ENCODE results near the gene DNAH17.

DNAH17 gene

DNA sequence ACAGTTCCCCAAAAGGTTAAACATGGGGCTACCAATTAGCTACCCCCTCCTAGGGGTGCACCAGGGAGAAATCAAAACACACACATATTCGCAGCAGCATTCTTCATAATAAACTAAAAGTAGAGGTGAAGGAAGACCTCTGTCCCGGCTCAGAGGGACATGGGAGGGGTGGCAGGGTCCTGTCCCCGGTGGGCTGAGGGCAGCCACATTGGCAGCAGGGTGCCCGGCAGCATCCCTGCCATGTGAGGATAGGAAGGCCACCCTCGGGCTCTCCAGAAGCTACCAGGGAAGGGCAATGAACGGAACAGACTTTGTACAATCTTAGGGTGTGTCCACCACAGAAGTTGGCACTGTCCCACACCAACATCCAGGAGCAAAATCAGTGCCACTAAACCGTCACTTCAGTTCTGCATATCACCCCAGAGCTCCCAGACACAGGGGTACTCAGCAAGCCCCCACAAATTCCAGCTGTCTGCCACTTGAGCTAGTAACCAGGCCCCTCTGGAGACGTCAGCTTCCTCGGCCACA, 3.1 kb upstream of the DNAH17 start:
- H3K27me3 ChIP-seq (ENCODE audit: control insufficient read depth, insufficient read depth, low read length), result no peaks in the 10 kb centered on the region
- no peak overlapping the region for H3K4me3 ChIP-seq (ENCODE audit: low read depth, low read length)
- no peaks in the 10 kb centered on the region for H3K79me2 ChIP-seq
- no peaks in the 10 kb centered on the region for H3K36me3 ChIP-seq (ENCODE audit: control insufficient read depth, insufficient read depth, low read length)
- TF ChIP-seq, protein P1, sequence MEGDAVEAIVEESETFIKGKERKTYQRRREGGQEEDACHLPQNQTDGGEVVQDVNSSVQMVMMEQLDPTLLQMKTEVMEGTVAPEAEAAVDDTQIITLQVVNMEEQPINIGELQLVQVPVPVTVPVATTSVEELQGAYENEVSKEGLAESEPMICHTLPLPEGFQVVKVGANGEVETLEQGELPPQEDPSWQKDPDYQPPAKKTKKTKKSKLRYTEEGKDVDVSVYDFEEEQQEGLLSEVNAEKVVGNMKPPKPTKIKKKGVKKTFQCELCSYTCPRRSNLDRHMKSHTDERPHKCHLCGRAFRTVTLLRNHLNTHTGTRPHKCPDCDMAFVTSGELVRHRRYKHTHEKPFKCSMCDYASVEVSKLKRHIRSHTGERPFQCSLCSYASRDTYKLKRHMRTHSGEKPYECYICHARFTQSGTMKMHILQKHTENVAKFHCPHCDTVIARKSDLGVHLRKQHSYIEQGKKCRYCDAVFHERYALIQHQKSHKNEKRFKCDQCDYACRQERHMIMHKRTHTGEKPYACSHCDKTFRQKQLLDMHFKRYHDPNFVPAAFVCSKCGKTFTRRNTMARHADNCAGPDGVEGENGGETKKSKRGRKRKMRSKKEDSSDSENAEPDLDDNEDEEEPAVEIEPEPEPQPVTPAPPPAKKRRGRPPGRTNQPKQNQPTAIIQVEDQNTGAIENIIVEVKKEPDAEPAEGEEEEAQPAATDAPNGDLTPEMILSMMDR (IDR thresholded peaks at IDR 0.05), result no peak
- H3K4me1 ChIP-seq, result no peaks in the 10 kb centered on the region
- no peak overlapping the region for H3K9ac ChIP-seq
- no peaks in the 10 kb centered on the region for H3K9me3 ChIP-seq (ENCODE audit: control insufficient read depth, low read length)
- H3K4me2 ChIP-seq (ENCODE audit: low read length), result no peak overlapping the region
- no peak overlapping the region for H3K27ac ChIP-seq
- H2AFZ ChIP-seq, result no peak overlapping the region

DNA sequence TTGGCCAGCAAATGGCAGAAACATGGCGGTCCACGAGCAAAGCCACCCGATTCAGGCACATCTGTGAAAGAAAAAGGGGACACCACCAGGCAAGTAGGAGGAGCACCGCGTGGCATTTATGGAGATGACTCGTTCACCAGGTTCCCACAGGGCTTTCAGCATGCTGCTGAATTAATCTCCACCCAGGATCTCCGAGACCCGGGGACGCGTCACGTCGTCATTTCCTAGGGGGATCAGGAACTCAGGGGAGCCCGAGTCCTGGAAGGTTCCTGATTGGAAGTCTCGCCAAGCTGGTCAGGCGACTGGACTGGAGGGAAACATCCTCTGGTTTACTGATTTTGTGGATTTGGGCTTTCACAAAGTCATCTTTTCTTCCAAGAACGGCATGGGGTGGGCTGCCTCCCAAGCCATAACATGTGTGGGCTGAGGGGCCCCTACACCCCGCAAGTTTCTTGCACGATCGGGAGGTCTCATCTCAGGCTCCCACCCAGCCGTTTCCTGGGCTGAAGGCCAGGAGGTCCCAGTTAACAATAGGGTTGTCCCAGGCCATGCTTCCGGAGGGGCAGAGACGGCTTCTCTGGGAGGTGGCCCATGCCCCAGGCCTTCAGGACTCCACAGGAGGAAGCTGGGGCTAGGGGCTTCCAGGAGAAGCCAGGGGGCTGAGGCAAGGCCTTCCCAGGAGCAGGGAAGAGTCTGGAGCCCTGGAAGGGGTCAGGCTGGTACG, 645 bp downstream of the DNAH17 start:
- Histone ChIP-seq H3K79me2 (no peaks in the 10 kb centered on the region), H3K27me3 (ENCODE audit: control insufficient read depth, insufficient read depth, low read length) (no peaks in the 10 kb centered on the region), H3K4me1 (no peaks in the 10 kb centered on the region), H3K9me3 (ENCODE audit: control insufficient read depth, low read length) (no peaks in the 10 kb centered on the region), H3K27ac (no peak overlapping the region), H3K36me3 (ENCODE audit: control insufficient read depth, insufficient read depth, low read length) (no peaks in the 10 kb centered on the region), H3K4me2 (ENCODE audit: low read length) (no peak overlapping the region), H2AFZ (no peak overlapping the region), H3K4me3 (ENCODE audit: low read depth, low read length) (no peak overlapping the region), H3K9ac (no peak overlapping the region)
- TF ChIP-seq, protein P1 (IDR thresholded peaks at IDR 0.05), result no peak

DNA sequence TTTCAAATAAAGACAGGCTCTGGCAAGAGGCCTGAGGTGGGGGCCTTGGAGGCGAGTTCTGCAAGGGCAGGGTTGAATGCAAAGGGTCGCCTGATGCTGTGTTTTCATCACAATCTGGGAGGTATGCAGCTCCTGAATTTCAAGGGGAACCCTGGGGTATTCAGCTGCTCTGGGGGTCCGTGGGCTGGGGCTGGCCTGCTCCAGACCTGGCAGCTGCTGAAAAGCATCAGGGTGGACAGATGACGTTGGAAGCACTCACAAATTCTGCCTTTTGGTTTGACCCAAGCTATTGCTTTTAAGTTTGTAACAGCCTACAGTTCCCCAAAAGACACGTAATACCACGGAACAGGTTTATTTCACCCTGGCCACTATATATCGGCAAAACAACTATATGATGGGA, 1.3 kb downstream of the DNAH17 start:
- Histone ChIP-seq H3K4me3 (ENCODE audit: low read depth, low read length) (no peak overlapping the region), H3K9ac (no peak overlapping the region)

DNA sequence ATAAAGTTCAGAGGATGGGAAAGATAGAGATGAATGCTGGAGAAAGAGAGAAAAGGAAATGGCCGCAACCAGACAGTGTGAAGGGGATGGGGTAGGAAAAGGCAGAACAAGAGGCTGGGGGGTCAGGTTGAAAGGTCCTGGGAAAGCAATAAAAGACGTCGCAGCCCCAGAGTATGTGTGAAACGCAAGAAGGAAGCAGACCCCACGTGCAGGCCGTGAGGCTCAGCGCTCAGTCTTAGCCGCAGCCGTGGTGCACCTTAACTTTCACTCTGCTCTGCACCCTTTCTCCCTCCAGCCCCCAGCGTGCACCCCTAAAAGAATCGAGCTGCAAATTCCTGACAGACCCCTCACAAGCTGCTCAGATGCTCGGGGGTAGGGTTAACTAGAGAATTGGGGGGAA, 1.9 kb downstream of the DNAH17 start:
- no peak overlapping the region for H3K4me3 ChIP-seq (ENCODE audit: low read depth, low read length)
- H3K9me3 ChIP-seq (ENCODE audit: control insufficient read depth, low read length), result no peaks in the 10 kb centered on the region
- no peaks in the 10 kb centered on the region for H3K27me3 ChIP-seq (ENCODE audit: control insufficient read depth, insufficient read depth, low read length)
- H2AFZ ChIP-seq, result no peak overlapping the region
- no peak overlapping the region for H3K4me2 ChIP-seq (ENCODE audit: low read length)
- H3K79me2 ChIP-seq, result no peaks in the 10 kb centered on the region
- no peaks in the 10 kb centered on the region for H3K4me1 ChIP-seq
- no peak overlapping the region for H3K9ac ChIP-seq
- no peak overlapping the region for H3K27ac ChIP-seq
- H3K36me3 ChIP-seq (ENCODE audit: control insufficient read depth, insufficient read depth, low read length), result no peaks in the 10 kb centered on the region
- TF ChIP-seq, protein P1 (IDR thresholded peaks at IDR 0.05), result no peak

More for the DNA sequence above, 1.3 kb downstream of the DNAH17 start:
- H3K9me3 ChIP-seq (ENCODE audit: control insufficient read depth, low read length), result no peaks in the 10 kb centered on the region
- no peak overlapping the region for H2AFZ ChIP-seq
- no peaks in the 10 kb centered on the region for H3K4me1 ChIP-seq
- TF ChIP-seq, protein P1 (IDR thresholded peaks at IDR 0.05), result no peak
- no peaks in the 10 kb centered on the region for H3K27me3 ChIP-seq (ENCODE audit: control insufficient read depth, insufficient read depth, low read length)
- H3K79me2 ChIP-seq, result no peaks in the 10 kb centered on the region
- no peaks in the 10 kb centered on the region for H3K36me3 ChIP-seq (ENCODE audit: control insufficient read depth, insufficient read depth, low read length)
- no peak overlapping the region for H3K4me2 ChIP-seq (ENCODE audit: low read length)
- no peak overlapping the region for H3K27ac ChIP-seq

DNA sequence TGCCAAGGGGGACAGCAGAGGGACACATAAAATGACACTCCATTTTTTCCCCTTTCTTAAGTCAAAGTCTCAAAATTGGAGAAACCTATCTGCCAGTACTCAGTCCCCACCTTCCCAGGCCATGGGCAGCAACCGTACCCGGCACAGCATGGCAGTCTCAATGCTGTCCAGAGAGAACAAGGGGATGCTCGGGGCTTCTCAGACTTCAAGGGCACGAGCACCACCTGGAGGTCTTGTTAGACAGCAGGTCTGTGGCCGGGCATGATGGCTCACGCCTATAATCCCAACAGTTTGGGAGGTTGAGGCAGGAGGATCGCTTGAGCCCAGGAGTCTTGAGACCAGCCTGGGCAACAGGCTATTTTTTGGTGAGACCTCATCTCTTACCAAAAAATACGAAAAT, 3.2 kb downstream of the DNAH17 start:
- no peak overlapping the region for H3K9ac ChIP-seq
- TF ChIP-seq, protein P1 (IDR thresholded peaks at IDR 0.05), result no peak

More for the DNA sequence above, 3.2 kb downstream of the DNAH17 start:
- Histone ChIP-seq H2AFZ (no peak overlapping the region), H3K27ac (no peak overlapping the region), H3K4me1 (no peaks in the 10 kb centered on the region), H3K9me3 (ENCODE audit: control insufficient read depth, low read length) (no peaks in the 10 kb centered on the region), H3K27me3 (ENCODE audit: control insufficient read depth, insufficient read depth, low read length) (no peaks in the 10 kb centered on the region), H3K79me2 (no peaks in the 10 kb centered on the region), H3K4me2 (ENCODE audit: low read length) (no peak overlapping the region), H3K4me3 (ENCODE audit: low read depth, low read length) (no peak overlapping the region), H3K36me3 (ENCODE audit: control insufficient read depth, insufficient read depth, low read length) (no peaks in the 10 kb centered on the region)
